IMR-90 (cell line): ENCODE data around the gene RPA3. TPM values are rescaled to one million over a fixed set of nuclear protein-coding genes. Genes with fewer than 3 reads are reported as not detected.

Source experiments
- ATAC-seq: fragments of 200-7000 bp; cut with Tn5 transposase; 2 replicates; pipeline ENCODE4 v1.9.1; 2020; ENCODE audit warnings: low read depth, mild to moderate bottlenecking, moderate library complexity
- BruUV-seq: library from RNA; stranded (reverse); fragments of 400-500 nt; replicated peaks from 2 replicates; lab custom pipeline; 2021; lab: Mats Ljungman, UMichigan
- CTCF ChIA-PET: fragments of 300-600 bp; formaldehyde crosslinking; extraction: SDS; loops from one replicate; lab custom pipeline; 2021; ENCODE audit warnings: antibody characterized with exemption; lab: Yijun Ruan, JAX
- POLR2A ChIA-PET: fragments of 300-600 bp; sonication (Branson Sonifier 250); formaldehyde crosslinking; loops from one replicate; lab custom pipeline; 2022; ENCODE audit warnings: antibody characterized with exemption; ENCODE audit not compliant: unreplicated experiment; lab: Charles Lee
- DNase-seq: peaks from one replicate; pipeline ENCODE4 v3.0.0; 2013
- H2AFZ ChIP-seq: replicated peaks from 2 replicates; pipeline ENCODE3; 2013; ENCODE audit warnings: low read length, mild to moderate bottlenecking; ENCODE audit not compliant: poor library complexity
- H2AK5ac ChIP-seq: 2 replicates; pipeline ENCODE4 v1.6.1; 2013; ENCODE audit warnings: low read depth, low read length, inconsistent platforms
- H2AK9ac ChIP-seq: replicated peaks from 2 replicates; pipeline ENCODE3; 2013; ENCODE audit warnings: mild to moderate bottlenecking, low read depth, low read length, moderate library complexity; ENCODE audit not compliant: poor library complexity
- H2BK120ac ChIP-seq: 2 replicates; pipeline ENCODE4 v1.6.1; 2013; ENCODE audit warnings: low read depth, low read length, inconsistent platforms
- H2BK15ac ChIP-seq: 3 replicates; pipeline ENCODE4 v1.6.1; 2013; ENCODE audit warnings: low read depth, low read length, inconsistent platforms
- H2BK20ac ChIP-seq: 2 replicates; pipeline ENCODE4 v1.6.1; 2013; ENCODE audit warnings: low read depth, mild to moderate bottlenecking, inconsistent platforms, low read length, moderate library complexity
- H2BK5ac ChIP-seq: 2 replicates; pipeline ENCODE4 v1.6.1; 2013; ENCODE audit warnings: mild to moderate bottlenecking, low read depth, low read length, inconsistent platforms; ENCODE audit not compliant: poor library complexity, severe bottlenecking
- H3K14ac ChIP-seq: replicated peaks from 2 replicates; pipeline ENCODE4 v1.6.1; 2013; ENCODE audit warnings: low read depth, low read length, inconsistent platforms
- H3K18ac ChIP-seq: 2 replicates; pipeline ENCODE4 v1.6.1; 2013; ENCODE audit warnings: low read depth, low read length, control low read depth
- H3K23ac ChIP-seq: 2 replicates; pipeline ENCODE4 v1.6.1; 2013; ENCODE audit warnings: low read depth, low read length, inconsistent platforms
- H3K27ac ChIP-seq: 2 replicates; pipeline ENCODE4 v1.5.1; 2013; ENCODE audit warnings: mild to moderate bottlenecking, control low read depth, low read length; ENCODE audit not compliant: insufficient read depth
- H3K27me3 ChIP-seq: 2 replicates; pipeline ENCODE4 v1.6.1; 2013; ENCODE audit warnings: low read length; ENCODE audit not compliant: control insufficient read depth, insufficient read depth
- H3K36me3 ChIP-seq: 2 replicates; pipeline ENCODE4 v1.6.1; 2013; ENCODE audit warnings: low read length, mixed read lengths; ENCODE audit not compliant: control insufficient read depth, insufficient read depth
- H3K4ac ChIP-seq: 2 replicates; pipeline ENCODE4 v1.6.1; 2013; ENCODE audit warnings: low read depth, low read length, inconsistent platforms
- H3K4me1 ChIP-seq: 2 replicates; pipeline ENCODE4 v1.6.1; 2013; ENCODE audit warnings: low read length, mixed read lengths; ENCODE audit not compliant: control insufficient read depth, insufficient read depth
- H3K4me2 ChIP-seq: 2 replicates; pipeline ENCODE4 v1.6.1; 2013; ENCODE audit warnings: low read depth, mild to moderate bottlenecking, control low read depth, low read length, moderate library complexity
- H3K4me3 ChIP-seq: 2 replicates; pipeline ENCODE4 v1.5.1; 2013; ENCODE audit warnings: low read depth, mild to moderate bottlenecking, control low read depth, low read length, moderate library complexity; ENCODE audit not compliant: insufficient read depth
- H3K56ac ChIP-seq: 2 replicates; pipeline ENCODE4 v1.6.1; 2013; ENCODE audit warnings: low read length, inconsistent platforms; ENCODE audit not compliant: insufficient read depth; ENCODE audit errors: extremely low read depth
- H3K79me1 ChIP-seq, 2 experiments: 2 replicates each; pipeline ENCODE4 v1.6.1; 2013; ENCODE audit warnings: low read length in 2 of 2, inconsistent platforms in 1 of 2, low read depth in 1 of 2
- H3K9ac ChIP-seq: 2 replicates; pipeline ENCODE4 v1.6.1; 2013; ENCODE audit warnings: low read depth, low read length, control low read depth
- H3K9me1 ChIP-seq: 2 replicates; pipeline ENCODE4 v1.6.1; 2013; ENCODE audit warnings: low read length, inconsistent platforms; ENCODE audit not compliant: insufficient read depth
- H3K9me3 ChIP-seq: 2 replicates; pipeline ENCODE4 v1.6.1; 2013; ENCODE audit warnings: low read length; ENCODE audit not compliant: control insufficient read depth, insufficient read depth
- H4K20me1 ChIP-seq: 2 replicates; pipeline ENCODE4 v1.6.1; 2013; ENCODE audit warnings: low read length, inconsistent platforms; ENCODE audit not compliant: insufficient read depth
- H4K5ac ChIP-seq: 2 replicates; pipeline ENCODE4 v1.6.1; 2013; ENCODE audit warnings: mild to moderate bottlenecking, low read depth, low read length, control low read depth
- H4K8ac ChIP-seq, 2 experiments: 2 replicates each; pipeline ENCODE4 v1.6.1; 2013; ENCODE audit warnings: low read depth in 2 of 2, low read length in 2 of 2, control low read depth in 1 of 2, inconsistent platforms in 1 of 2
- H4K91ac ChIP-seq: 2 replicates; pipeline ENCODE4 v1.6.1; 2013; ENCODE audit warnings: low read depth, low read length, inconsistent platforms; ENCODE audit not compliant: insufficient read depth
- ELK1 ChIP-seq: fragments of 150-350 bp; IDR thresholded peaks from 2 replicates; pipeline ENCODE4 v1.6.1; 2016; ENCODE audit warnings: low read depth, mild to moderate bottlenecking, low read length, moderate library complexity, borderline replicate concordance
- dilution Hi-C: fragments of 300-500 bp; cut with HindIII; formaldehyde crosslinking; loops from one replicate; pipeline ENCODE4 v1.14.3; 2018; ENCODE audit warnings: low sequenced_read_pairs; ENCODE audit not compliant: unreplicated experiment
- in situ Hi-C: fragments of 300-500 bp; cut with MboI; formaldehyde crosslinking; loops from 3 replicates; pipeline ENCODE4 v1.14.3; 2019; ENCODE audit warnings: low sequenced_read_pairs, inconsistent platforms, mixed read lengths
- intact Hi-C: fragments of 100-400 bp; cut with micrococcal nuclease; formaldehyde crosslinking; loops from 2 replicates; pipeline ENCODE4 v1.10.0; 2022
- polyA plus RNA-seq, 3 experiments: library from polyadenylated mRNA; depleted of rRNA; stranded (reverse); fragments of >200 nt; gene quantifications; 2 replicates each; pipeline ENCODE4 v1.2.3, GENCODE V29; 2012; ENCODE audit warnings: low replicate concordance in 1 of 3
- total RNA-seq: library from RNA; depleted of rRNA; stranded (reverse); fragments of >200 nt; gene quantifications from 2 replicates; pipeline ENCODE4 v1.2.3, GENCODE V29; 2012

RPA3 gene
- total and polyA plus RNA-seq, 2 of the 4 experiments (the other 2 are of a cell fraction): 12.7 to 21.1 TPM

GRCh38 chr7:7681936-7682329 lies 36.5 kb downstream of the RPA3 start:
- H3K9ac ChIP-seq: no peak overlapping the region
- CTCF ChIA-PET: interaction anchor here (1.1 to 1.7 kb wide), 11 partner anchors 8 to 533 kb away, joined by 3 to 7 read pairs (median 4); no protein-coding TSS in a partner anchor
- DNase-seq (no peak), ATAC-seq (no peak)
- H3K4me1 ChIP-seq: no peaks in the 10 kb centered on the region; the same call in 1 of the 2 replicates
- H3K56ac ChIP-seq: no peak overlapping the region
- no peak overlapping the region for H4K91ac ChIP-seq
- H2AFZ ChIP-seq: no peak overlapping the region
- no peak overlapping the region for H2BK15ac ChIP-seq
- no peak overlapping the region for H3K4ac ChIP-seq
- H3K9me1 ChIP-seq: no peaks in the 10 kb centered on the region
- dilution Hi-C loops (no loop called here), intact Hi-C loops (loop anchor here (1.0 to 5.0 kb wide), 6 partner anchors 8 to 615 kb away; no protein-coding TSS in a partner anchor), in situ Hi-C loops (loop anchor here (10.0 kb wide), 1 partner anchor 293 kb away; no protein-coding TSS in a partner anchor)
- H4K20me1 ChIP-seq: no peaks in the 10 kb centered on the region
- TF ChIP-seq ELK1: no peak
- H3K4me2 ChIP-seq: no peak overlapping the region
- no peak overlapping the region for H2BK5ac ChIP-seq
- no peak overlapping the region for H3K18ac ChIP-seq
- no peak overlapping the region for H3K23ac ChIP-seq
- no TSS peak for BruUV-seq
- POLR2A ChIA-PET: no interaction called here
- no peak overlapping the region for H2BK120ac ChIP-seq
- no peak overlapping the region for H3K14ac ChIP-seq
- H2BK20ac ChIP-seq: no peak overlapping the region
- no peak overlapping the region for H3K27ac ChIP-seq
- H3K79me1 ChIP-seq: 0 out of 4 replicates have a peak, but pooled peaks cover 0 to 2% of the 10 kb centered on the region in 2 experiments
- H4K5ac ChIP-seq: no peak overlapping the region
- no peaks in the 10 kb centered on the region for H3K36me3 ChIP-seq
- H3K4me3 ChIP-seq: no peak overlapping the region
- H3K9me3 ChIP-seq: no peaks in the 10 kb centered on the region
- no peak overlapping the region for H2AK9ac ChIP-seq
- H3K27me3 ChIP-seq: no peaks in the 10 kb centered on the region
- no peak overlapping the region for H2AK5ac ChIP-seq
- H4K8ac ChIP-seq: no peak overlapping the region
